Lower leg skin (tissue), 3 donors: Measurements from ENCODE around the gene POT1.

Experiments used
- CTCF ChIP-seq, 3 donors: fragments of 450-650 bp; IDR thresholded peaks; one replicate each; pipeline ENCODE4 v1.5.1; 2016; ENCODE audit warnings: antibody characterized with exemption in 3 of 3, mild to moderate bottlenecking in 3 of 3, moderate library complexity in 2 of 3
- POLR2A ChIP-seq, 2 donors: fragments of 450-650 bp; IDR thresholded peaks; one replicate each; pipeline ENCODE4 v1.6.1; 2016 to 2017; ENCODE audit warnings: antibody characterized with exemption in 2 of 2, mild to moderate bottlenecking in 1 of 2, moderate library complexity in 1 of 2

GRCh38 chr7:124779194-124779593, 150.4 kb downstream of the POT1 start:
- TF ChIP-seq CTCF (IDR thresholded peaks at IDR 0.05) (no peak), POLR2A (IDR thresholded peaks at IDR 0.05) (no peak)
